ENCODE results near the gene TBC1D2B.

DNA sequence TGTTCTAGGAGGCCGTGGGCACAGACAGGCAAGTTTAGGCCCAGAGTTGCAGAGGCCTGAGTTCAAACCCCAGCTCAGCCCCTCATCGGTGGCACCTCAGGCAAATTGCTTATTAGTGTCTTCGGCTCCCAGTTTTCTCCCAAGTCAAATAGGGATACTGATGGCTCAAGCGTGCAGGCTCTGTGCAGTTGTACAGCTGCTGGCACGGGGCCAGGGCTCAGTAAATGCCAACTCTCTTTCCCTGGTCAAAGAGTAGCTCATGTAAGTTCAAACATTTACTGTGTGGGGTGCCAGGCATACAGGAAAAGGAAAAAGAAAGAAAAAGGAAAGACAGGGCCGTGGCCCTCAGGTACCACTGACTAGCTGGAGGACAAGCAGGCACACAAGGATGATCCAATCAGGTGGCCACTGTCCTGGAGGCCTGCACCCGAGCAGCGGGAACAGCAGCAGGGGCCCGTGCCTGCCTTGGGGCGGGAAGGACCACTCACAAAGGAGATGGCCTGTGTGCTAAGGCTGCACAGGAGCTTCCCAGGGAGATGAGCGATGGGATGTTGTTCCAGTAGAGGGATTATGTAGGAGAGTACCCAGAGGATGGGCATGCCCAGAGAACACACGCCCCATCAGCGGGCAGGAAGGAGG is 70.8 kb downstream of the TBC1D2B start:
- TF ChIP-seq, protein P1, sequence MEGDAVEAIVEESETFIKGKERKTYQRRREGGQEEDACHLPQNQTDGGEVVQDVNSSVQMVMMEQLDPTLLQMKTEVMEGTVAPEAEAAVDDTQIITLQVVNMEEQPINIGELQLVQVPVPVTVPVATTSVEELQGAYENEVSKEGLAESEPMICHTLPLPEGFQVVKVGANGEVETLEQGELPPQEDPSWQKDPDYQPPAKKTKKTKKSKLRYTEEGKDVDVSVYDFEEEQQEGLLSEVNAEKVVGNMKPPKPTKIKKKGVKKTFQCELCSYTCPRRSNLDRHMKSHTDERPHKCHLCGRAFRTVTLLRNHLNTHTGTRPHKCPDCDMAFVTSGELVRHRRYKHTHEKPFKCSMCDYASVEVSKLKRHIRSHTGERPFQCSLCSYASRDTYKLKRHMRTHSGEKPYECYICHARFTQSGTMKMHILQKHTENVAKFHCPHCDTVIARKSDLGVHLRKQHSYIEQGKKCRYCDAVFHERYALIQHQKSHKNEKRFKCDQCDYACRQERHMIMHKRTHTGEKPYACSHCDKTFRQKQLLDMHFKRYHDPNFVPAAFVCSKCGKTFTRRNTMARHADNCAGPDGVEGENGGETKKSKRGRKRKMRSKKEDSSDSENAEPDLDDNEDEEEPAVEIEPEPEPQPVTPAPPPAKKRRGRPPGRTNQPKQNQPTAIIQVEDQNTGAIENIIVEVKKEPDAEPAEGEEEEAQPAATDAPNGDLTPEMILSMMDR (IDR thresholded peaks at IDR 0.05; ENCODE audit: low read length) = no peak
- no peak for TF ChIP-seq EZH2 (optimal IDR thresholded peaks at IDR 0.05; ENCODE audit: low read depth, low read length)
